HL-60 (cell line): ENCODE data around the gene SLC17A9.

Experiments used
- GABPA ChIP-seq: IDR thresholded peaks from 2 replicates; pipeline ENCODE4 v1.6.1; 2012; ENCODE audit warnings: low read depth
- POLR2AphosphoS5 ChIP-seq: IDR thresholded peaks from 2 replicates; pipeline ENCODE4 v1.6.1; 2012; ENCODE audit warnings: low read depth
- SPI1 ChIP-seq: IDR thresholded peaks from 2 replicates; pipeline ENCODE4 v1.6.1; 2012; ENCODE audit warnings: low read depth, mild to moderate bottlenecking, borderline replicate concordance
- TF ChIP-seq, protein P1 (sequence below): IDR thresholded peaks from one replicate; pipeline ENCODE4 v1.5.1; 2011; ENCODE audit warnings: low read length, control low read depth, inconsistent platforms; ENCODE audit not compliant: insufficient read depth
- TF ChIP-seq, protein P2 (sequence below): IDR thresholded peaks from 2 replicates; pipeline ENCODE4 v1.6.1; 2012; ENCODE audit warnings: low read depth; ENCODE audit not compliant: insufficient replicate concordance

DNA sequence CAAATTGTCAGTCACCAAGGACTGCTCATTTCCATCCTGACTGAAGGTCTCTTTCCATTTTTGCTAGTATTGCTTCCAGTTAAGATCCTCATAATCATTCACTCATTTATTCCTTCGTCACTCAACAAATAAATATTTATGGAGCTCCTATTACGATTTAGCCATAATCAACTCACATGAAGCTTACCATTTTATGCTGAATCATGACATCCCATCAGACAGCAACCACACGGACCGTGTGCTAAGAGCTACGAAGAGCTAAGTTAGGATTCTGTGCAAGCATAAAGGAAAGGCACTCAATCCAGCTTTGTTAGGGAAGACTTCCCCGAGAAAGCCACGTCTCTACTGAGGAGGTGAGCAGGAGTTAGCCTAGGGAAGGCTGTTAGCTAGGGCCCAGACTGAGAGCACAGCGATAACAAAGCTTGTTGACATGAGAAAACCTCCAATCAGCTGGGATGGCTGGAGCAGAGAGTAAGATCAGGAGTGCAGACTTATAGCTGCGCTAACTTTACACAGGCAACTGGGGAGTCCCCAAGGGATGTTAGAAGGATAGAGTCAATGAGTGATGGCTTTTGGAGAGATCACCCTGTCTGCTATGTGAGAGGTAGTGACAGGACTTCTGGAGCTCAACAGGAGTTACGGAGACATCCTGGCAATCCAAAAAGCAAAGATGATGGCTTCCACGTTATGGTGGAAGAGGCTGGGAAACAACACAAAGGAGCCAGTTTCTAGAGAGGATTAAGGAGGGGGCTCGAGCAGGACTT, 17.1 kb upstream of the SLC17A9 start:
- TF ChIP-seq, protein P1, sequence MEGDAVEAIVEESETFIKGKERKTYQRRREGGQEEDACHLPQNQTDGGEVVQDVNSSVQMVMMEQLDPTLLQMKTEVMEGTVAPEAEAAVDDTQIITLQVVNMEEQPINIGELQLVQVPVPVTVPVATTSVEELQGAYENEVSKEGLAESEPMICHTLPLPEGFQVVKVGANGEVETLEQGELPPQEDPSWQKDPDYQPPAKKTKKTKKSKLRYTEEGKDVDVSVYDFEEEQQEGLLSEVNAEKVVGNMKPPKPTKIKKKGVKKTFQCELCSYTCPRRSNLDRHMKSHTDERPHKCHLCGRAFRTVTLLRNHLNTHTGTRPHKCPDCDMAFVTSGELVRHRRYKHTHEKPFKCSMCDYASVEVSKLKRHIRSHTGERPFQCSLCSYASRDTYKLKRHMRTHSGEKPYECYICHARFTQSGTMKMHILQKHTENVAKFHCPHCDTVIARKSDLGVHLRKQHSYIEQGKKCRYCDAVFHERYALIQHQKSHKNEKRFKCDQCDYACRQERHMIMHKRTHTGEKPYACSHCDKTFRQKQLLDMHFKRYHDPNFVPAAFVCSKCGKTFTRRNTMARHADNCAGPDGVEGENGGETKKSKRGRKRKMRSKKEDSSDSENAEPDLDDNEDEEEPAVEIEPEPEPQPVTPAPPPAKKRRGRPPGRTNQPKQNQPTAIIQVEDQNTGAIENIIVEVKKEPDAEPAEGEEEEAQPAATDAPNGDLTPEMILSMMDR, result no peak
- TF ChIP-seq, protein P2, sequence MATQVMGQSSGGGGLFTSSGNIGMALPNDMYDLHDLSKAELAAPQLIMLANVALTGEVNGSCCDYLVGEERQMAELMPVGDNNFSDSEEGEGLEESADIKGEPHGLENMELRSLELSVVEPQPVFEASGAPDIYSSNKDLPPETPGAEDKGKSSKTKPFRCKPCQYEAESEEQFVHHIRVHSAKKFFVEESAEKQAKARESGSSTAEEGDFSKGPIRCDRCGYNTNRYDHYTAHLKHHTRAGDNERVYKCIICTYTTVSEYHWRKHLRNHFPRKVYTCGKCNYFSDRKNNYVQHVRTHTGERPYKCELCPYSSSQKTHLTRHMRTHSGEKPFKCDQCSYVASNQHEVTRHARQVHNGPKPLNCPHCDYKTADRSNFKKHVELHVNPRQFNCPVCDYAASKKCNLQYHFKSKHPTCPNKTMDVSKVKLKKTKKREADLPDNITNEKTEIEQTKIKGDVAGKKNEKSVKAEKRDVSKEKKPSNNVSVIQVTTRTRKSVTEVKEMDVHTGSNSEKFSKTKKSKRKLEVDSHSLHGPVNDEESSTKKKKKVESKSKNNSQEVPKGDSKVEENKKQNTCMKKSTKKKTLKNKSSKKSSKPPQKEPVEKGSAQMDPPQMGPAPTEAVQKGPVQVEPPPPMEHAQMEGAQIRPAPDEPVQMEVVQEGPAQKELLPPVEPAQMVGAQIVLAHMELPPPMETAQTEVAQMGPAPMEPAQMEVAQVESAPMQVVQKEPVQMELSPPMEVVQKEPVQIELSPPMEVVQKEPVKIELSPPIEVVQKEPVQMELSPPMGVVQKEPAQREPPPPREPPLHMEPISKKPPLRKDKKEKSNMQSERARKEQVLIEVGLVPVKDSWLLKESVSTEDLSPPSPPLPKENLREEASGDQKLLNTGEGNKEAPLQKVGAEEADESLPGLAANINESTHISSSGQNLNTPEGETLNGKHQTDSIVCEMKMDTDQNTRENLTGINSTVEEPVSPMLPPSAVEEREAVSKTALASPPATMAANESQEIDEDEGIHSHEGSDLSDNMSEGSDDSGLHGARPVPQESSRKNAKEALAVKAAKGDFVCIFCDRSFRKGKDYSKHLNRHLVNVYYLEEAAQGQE, result no peak
- TF ChIP-seq POLR2AphosphoS5 (no peak), SPI1 (no peak), GABPA (no peak)
